ENCODE results near the gene ADPRHL1.

The ADPRHL1 gene

DNA sequence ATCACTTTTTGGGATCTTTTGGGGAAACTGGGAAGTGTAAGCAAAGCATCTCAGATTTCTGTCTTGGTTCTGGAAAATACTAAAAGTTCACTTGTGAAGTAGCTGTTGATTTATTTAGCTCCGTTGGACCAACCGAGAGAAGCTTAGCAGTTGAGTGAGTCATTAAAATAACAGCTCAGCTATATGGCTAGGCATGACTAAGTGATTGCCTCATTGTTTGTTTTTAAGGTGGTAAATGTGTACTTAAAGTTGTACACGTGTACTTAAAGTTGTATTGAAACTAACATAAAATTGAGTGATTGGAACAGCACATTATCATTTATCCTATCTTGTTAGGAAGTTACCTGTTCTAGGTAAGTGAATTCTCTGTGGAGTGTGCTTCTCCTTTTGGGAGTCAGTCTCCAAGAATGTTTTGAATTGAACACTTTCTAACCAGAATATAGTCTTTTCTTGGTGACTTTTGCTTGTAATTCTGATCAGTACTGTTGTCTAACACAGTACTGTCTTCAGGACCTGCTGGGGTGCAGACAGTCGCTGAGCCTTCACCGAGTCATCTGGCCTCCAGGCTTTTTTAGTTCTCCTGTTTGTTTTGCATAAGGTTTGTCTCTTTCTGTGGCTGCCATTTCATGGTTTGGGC is 40.1 kb upstream of the ADPRHL1 start:
- Histone ChIP-seq H3K27ac (peak overlapping the region; percentile 49), H3K9ac (ENCODE audit: insufficient read length) (peak overlapping the region; percentile 50), H3K36me3 (ENCODE audit: insufficient read depth, low read length) (peaks cover 28% of the 10 kb centered on the region), H3K4me3 (peak overlapping the region; percentile 49), H3K9me3 (ENCODE audit: low read depth, low read length) (no peaks in the 10 kb centered on the region)
- TF ChIP-seq FOXP2 (optimal IDR thresholded peaks at IDR 0.05; ENCODE audit: control extremely low read depth, extremely low read length, insufficient read depth), result no peak
- TF ChIP-seq POLR2AphosphoS5 (IDR thresholded peaks at IDR 0.05; ENCODE audit: borderline replicate concordance, low read depth, low read length), result no peak
- no peak for TF ChIP-seq EZH2 (IDR thresholded peaks at IDR 0.05)
- DNase-seq (ENCODE audit: low read depth, low spot score), result no peak

DNA sequence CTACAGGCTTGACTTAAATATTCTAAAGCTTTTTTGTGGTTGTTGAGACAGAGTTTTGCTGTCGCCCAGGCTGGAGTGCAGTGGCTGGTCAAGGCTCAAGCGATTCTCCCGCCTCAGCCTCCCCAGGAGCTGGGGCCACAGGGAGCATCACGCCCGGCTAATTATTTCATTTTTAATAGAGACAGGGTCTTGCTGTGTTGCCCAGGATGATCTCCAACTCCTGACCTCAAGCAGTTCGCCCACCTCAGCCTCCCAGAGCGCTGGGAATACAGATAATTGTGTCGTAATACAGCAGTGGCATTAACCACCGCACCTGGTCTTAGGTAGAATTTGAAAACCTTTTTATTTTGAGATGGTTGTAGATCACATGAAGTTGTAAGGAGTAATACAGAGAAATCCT is 38.7 kb upstream of the ADPRHL1 start:
- Histone ChIP-seq H3K9ac (ENCODE audit: insufficient read length) (peak overlapping the region; percentile 80), H3K36me3 (ENCODE audit: insufficient read depth, low read length) (peaks cover 16% of the 10 kb centered on the region), H3K27ac (no peak overlapping the region)

DNA sequence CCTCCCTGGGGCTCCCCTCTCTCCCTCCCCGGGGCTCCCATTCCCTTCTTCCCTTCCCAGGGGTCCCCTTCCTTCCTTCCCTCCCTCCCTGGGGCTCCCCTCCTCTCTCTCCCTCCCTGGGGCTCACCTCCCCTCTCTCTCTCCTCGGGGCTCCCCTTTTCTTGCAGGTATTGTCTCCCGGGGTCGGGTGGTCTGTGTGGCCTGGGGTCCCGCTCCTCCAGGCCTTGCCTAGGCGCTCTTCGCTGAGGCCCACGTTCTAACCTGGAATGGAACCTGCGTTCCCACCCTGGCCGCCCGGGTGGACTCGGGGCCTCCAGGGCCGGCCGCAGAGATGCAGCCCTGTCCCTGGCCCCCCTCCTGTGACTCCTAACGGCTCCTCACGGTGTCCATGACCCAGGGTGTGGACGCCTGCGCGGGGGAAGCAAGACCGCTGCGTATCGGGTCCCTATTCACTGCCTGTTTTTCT is 38.2 kb upstream of the ADPRHL1 start:
- peak overlapping the region; percentile 87 for H3K4me3 ChIP-seq
- no peak for TF ChIP-seq POLR2AphosphoS5 (IDR thresholded peaks at IDR 0.05; ENCODE audit: borderline replicate concordance, low read depth, low read length)
- no peak for TF ChIP-seq FOXP2 (optimal IDR thresholded peaks at IDR 0.05; ENCODE audit: control extremely low read depth, extremely low read length, insufficient read depth)
- DNase-seq (ENCODE audit: low read depth, low spot score), result no peak
- H3K9me3 ChIP-seq (ENCODE audit: low read depth, low read length), result no peaks in the 10 kb centered on the region
- H3K36me3 ChIP-seq (ENCODE audit: insufficient read depth, low read length), result peaks cover 11% of the 10 kb centered on the region
- H3K27ac ChIP-seq, result no peak overlapping the region
- H3K9ac ChIP-seq (ENCODE audit: insufficient read length), result peak overlapping the region; percentile 80

More for the DNA sequence above, 38.7 kb upstream of the ADPRHL1 start:
- H3K4me3 ChIP-seq, result peak overlapping the region; percentile 87
- no peak for DNase-seq (ENCODE audit: low read depth, low spot score)
- H3K9me3 ChIP-seq (ENCODE audit: low read depth, low read length), result no peaks in the 10 kb centered on the region
- TF ChIP-seq EZH2 (IDR thresholded peaks at IDR 0.05) (no peak), FOXP2 (optimal IDR thresholded peaks at IDR 0.05; ENCODE audit: control extremely low read depth, extremely low read length, insufficient read depth) (no peak), POLR2AphosphoS5 (IDR thresholded peaks at IDR 0.05; ENCODE audit: borderline replicate concordance, low read depth, low read length) (no peak)

DNA sequence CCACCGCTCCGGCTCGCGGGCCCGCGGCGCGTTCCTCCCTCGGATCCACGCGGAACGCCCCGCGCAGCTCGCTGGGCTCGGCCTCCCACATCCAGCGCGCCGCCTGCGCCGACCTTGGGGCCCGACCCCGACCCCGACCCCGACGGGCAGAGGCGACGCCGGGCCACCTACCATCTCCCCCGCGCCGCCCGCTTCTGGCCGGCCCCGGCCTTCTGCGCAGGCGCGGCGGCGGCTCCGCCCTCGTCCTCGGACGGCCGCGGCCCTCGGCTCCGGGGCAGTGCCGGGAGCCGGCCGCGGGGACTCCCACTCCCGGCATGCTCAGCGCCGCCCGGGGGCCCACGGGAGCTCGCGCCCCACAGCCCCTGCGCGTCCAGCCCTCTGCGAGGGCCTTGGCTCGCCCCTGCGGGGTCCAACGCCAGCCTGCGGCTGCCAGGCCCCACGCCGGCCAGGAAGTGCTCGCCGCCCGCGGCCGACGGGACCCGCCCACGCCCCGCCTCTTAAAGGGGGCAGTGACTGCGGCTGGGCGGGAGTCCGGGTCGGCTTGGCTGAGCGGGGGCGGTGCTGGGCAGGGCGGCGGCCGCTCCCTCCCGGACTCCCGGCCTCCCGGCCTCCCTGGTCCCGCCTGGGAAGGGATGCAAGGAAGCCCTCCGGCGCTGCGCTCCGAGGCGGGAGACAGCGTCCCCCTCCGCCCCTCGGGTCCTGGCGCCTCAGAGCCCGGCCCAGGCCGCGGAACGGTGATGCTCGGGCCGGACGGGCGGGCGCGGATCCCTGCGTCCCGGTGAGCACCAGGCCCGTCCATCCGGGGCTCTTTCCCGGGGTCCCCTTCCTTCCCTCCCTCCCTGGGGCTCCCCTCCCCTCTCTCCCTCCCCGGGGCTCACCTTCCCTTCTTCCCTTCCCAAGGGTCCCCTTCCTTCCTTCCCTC is 37.5 kb upstream of the ADPRHL1 start, which contains the start of gene DCUN1D2:
Gene DCUN1D2, minus strand, starts transcription at position 216 of the 922 bp plus-strand sequence. Its CDS starts 42 bp downstream, at position 174.
- Histone ChIP-seq H3K4me3 (peak within 1 kb of the TSS; percentile 87), H3K9ac (ENCODE audit: insufficient read length) (peak within 1 kb of the TSS; percentile 80), H3K36me3 (ENCODE audit: insufficient read depth, low read length) (peaks cover 8% of the 10 kb centered on the region), H3K9me3 (ENCODE audit: low read depth, low read length) (no peaks in the 10 kb centered on the region), H3K27ac (no peak within 1 kb of the TSS)
- TF ChIP-seq POLR2AphosphoS5 (IDR thresholded peaks at IDR 0.05; ENCODE audit: borderline replicate concordance, low read depth, low read length) (peak; percentile 73), EZH2 (IDR thresholded peaks at IDR 0.05) (no peak), FOXP2 (optimal IDR thresholded peaks at IDR 0.05; ENCODE audit: control extremely low read depth, extremely low read length, insufficient read depth) (peak; percentile 37)
- no peak for DNase-seq (ENCODE audit: low read depth, low spot score)

DNA sequence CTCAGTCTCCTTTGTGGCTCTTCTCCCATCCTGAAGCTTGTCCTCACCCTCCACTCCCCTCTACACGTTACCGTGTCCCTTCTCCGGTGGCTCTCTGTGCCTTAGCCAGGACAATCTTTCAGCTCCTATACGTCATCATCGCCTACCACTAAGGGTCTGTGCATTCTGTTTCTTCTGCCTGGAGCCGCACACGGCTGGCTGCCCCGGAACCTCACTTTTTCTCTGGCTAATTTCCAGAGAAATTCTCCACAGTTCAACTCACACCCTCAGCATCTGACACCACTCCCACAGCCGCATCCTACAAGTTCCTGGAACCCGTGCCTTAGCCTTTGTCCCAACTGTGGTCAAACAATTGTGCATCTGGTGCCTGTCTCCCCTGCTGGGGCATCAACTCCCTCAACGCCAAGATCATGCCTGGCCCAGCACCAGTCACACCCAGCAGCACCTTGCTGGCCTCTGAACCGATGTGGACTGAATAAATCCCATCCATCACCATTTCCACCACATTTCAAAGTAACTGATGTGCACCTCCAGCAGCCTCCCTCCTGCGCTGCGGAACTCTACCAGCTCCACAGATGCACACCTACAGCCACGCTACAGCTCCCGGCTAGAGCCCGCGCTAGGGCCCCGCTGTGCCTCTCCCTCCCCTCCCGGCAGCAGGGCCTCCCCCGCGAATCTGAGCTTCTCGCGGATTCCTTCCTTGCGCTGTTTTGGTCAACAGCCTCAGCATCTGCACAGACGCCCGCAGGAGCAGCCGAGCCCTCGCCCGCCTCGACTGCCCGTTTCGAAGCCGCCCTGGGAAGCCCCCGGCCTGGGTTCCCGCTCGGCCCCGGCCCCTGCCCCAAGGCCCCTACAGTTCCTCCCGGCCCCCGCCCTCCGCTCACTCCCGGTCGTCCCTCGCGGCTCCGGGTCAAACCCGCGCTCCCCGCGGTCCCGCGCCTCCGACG is 36.5 kb upstream of the ADPRHL1 start:
- Histone ChIP-seq H3K9ac (ENCODE audit: insufficient read length) (peak overlapping the region; percentile 80), H3K4me3 (peak overlapping the region; percentile 87), H3K36me3 (ENCODE audit: insufficient read depth, low read length) (no peaks in the 10 kb centered on the region; the same call in 1 of the 2 replicates), H3K27ac (no peak overlapping the region), H3K9me3 (ENCODE audit: low read depth, low read length) (no peaks in the 10 kb centered on the region)
- TF ChIP-seq EZH2 (IDR thresholded peaks at IDR 0.05), result no peak
- TF ChIP-seq FOXP2 (optimal IDR thresholded peaks at IDR 0.05; ENCODE audit: control extremely low read depth, extremely low read length, insufficient read depth), result no peak
- TF ChIP-seq POLR2AphosphoS5 (IDR thresholded peaks at IDR 0.05; ENCODE audit: borderline replicate concordance, low read depth, low read length), result no peak
- DNase-seq (ENCODE audit: low read depth, low spot score), result no peak

DNA sequence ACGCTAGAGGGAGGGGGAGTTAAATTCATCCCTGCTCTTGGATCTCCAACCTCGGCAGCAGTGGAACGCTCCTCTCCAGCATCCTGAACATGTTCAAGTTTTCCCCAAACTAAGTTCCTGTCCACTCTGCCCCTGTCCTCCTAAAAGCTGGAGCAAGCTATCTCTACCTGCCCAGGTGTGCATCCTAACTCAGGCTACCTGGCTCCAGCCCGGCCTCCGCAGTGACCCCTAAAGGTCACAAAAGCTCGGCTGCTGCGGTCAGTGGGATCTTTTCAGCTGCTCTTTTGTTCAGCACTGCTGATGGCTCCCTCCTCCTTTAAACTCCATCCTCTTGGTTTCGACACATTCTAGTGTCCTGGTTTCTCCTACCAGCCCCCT is 35.9 kb upstream of the ADPRHL1 start:
- peak overlapping the region; percentile 87 for H3K4me3 ChIP-seq

DNA sequence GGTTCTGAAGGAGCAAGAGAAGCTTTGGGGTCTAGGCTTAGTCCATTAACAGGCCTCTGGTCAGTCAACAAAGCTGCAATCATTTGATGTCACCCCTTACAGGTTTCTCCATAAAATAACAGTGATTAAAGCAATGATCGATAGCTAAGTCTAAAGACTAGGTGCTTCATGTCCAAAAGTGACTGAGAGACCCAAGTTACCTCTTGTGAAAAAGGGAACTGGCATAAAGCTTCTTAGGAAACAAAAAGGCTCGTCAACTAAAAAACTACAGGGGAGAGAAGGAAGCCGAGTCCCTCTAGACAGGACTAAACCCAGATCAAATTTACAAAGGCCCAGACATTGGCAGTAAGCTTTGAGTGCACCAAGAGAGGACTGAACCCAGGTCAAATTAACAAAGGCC is 35.0 kb upstream of the ADPRHL1 start:
- Histone ChIP-seq H3K36me3 (ENCODE audit: insufficient read depth, low read length) (peaks cover 4% of the 10 kb centered on the region), H3K9me3 (ENCODE audit: low read depth, low read length) (no peaks in the 10 kb centered on the region), H3K4me3 (no peak overlapping the region), H3K27ac (no peak overlapping the region), H3K9ac (ENCODE audit: insufficient read length) (peak overlapping the region; percentile 34)
- no peak for TF ChIP-seq FOXP2 (optimal IDR thresholded peaks at IDR 0.05; ENCODE audit: control extremely low read depth, extremely low read length, insufficient read depth)
- TF ChIP-seq POLR2AphosphoS5 (IDR thresholded peaks at IDR 0.05; ENCODE audit: borderline replicate concordance, low read depth, low read length), result no peak
- no peak for TF ChIP-seq EZH2 (IDR thresholded peaks at IDR 0.05)
- no peak for DNase-seq (ENCODE audit: low read depth, low spot score)

More for the DNA sequence above, 35.9 kb upstream of the ADPRHL1 start:
- TF ChIP-seq FOXP2 (optimal IDR thresholded peaks at IDR 0.05; ENCODE audit: control extremely low read depth, extremely low read length, insufficient read depth), result no peak
- no peak for TF ChIP-seq POLR2AphosphoS5 (IDR thresholded peaks at IDR 0.05; ENCODE audit: borderline replicate concordance, low read depth, low read length)
- no peak for TF ChIP-seq EZH2 (IDR thresholded peaks at IDR 0.05)
- Histone ChIP-seq H3K27ac (no peak overlapping the region), H3K9me3 (ENCODE audit: low read depth, low read length) (no peaks in the 10 kb centered on the region), H3K9ac (ENCODE audit: insufficient read length) (peak overlapping the region; percentile 80), H3K36me3 (ENCODE audit: insufficient read depth, low read length) (no peaks in the 10 kb centered on the region; the same call in 1 of the 2 replicates)
- no peak for DNase-seq (ENCODE audit: low read depth, low spot score)

Measured in SK-N-MC (cell line).